ENCODE measurements around the gene KASH5.

DNA sequence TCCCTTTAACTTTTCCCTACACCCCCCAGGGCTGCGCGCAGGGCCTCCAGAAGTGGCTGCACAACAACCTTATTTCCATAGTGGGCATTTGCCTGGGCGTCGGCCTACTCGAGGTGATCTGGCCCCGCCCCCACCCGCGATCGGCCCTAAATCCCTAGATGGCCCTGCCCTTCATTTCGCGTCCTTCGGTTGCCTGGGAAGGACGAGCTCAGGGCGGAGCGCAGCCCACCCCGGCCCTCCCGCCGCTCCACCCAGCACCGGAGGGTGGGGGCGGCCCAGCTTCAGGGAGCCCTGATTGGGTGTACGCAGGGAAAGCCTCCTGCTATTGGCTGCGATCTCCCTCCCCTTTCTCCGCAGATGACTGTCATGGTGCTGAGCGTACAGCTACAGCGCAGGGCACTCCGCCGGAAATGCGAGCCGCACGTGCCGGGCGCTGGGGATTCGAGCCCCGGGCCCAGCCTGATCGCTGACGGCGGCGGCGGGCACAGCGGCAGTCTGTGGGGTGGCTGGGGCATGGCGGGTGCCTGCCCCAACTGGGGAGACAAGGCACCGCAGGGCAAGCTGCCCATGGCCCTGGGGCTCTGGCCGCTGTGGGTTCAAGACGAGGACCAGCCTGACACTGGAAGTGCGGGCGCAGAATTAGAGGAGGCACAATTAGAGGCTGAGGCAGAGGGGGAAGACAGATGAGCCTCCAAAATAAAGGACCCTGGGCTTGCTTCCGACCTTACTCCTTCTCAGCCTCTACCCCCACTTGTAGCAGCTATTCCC lies 48.6 kb upstream of the KASH5 start:
- TF ChIP-seq CTCF (IDR thresholded peaks at IDR 0.05; ENCODE audit: low read depth, low read length, missing input control) (no peak), JUND (IDR thresholded peaks at IDR 0.05) (no peak), HNF4A (conservative IDR thresholded peaks at IDR 0.05) (no peak), MAX (IDR thresholded peaks at IDR 0.05) (peak; percentile 66), EGR1 (IDR thresholded peaks at IDR 0.05; ENCODE audit: low read depth in 2 of 2) (no peak), RAD21 (IDR thresholded peaks at IDR 0.05) (no peak), TAF1 (conservative IDR thresholded peaks at IDR 0.05) (peak; percentile 48)
- TF ChIP-seq, protein P1, sequence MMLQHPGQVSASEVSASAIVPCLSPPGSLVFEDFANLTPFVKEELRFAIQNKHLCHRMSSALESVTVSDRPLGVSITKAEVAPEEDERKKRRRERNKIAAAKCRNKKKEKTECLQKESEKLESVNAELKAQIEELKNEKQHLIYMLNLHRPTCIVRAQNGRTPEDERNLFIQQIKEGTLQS (IDR thresholded peaks at IDR 0.05) = no peak
- TF ChIP-seq, protein P2, sequence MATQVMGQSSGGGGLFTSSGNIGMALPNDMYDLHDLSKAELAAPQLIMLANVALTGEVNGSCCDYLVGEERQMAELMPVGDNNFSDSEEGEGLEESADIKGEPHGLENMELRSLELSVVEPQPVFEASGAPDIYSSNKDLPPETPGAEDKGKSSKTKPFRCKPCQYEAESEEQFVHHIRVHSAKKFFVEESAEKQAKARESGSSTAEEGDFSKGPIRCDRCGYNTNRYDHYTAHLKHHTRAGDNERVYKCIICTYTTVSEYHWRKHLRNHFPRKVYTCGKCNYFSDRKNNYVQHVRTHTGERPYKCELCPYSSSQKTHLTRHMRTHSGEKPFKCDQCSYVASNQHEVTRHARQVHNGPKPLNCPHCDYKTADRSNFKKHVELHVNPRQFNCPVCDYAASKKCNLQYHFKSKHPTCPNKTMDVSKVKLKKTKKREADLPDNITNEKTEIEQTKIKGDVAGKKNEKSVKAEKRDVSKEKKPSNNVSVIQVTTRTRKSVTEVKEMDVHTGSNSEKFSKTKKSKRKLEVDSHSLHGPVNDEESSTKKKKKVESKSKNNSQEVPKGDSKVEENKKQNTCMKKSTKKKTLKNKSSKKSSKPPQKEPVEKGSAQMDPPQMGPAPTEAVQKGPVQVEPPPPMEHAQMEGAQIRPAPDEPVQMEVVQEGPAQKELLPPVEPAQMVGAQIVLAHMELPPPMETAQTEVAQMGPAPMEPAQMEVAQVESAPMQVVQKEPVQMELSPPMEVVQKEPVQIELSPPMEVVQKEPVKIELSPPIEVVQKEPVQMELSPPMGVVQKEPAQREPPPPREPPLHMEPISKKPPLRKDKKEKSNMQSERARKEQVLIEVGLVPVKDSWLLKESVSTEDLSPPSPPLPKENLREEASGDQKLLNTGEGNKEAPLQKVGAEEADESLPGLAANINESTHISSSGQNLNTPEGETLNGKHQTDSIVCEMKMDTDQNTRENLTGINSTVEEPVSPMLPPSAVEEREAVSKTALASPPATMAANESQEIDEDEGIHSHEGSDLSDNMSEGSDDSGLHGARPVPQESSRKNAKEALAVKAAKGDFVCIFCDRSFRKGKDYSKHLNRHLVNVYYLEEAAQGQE (IDR thresholded peaks at IDR 0.05) = peak; percentile 72
